ENCODE data around the gene ZC3H4.

The ZC3H4 gene

DNA sequence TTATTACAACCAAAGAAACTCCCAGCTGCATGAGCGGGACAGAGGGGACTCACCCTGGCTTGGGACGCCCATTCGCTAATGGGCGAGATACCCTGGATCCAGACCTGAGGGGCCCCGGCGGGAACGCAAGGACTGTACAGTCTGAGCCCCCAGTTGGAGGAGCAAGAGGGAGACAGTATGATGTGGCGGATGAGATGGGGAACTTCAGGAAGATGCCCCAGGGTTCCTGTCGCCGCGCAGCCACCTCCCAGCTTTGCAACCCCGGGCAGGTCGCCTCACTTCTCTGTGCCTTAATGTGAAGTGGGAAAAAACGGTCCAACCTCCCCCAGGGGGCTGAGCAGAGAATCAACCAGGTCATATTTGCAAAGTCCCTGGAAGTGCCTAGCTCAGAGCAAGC is 91.4 kb downstream of the ZC3H4 start:
- no peak; the same call in 2 of the 3 replicates for ATAC-seq
- TF ChIP-seq TOX (CRISPR knock-in tag; IDR thresholded peaks at IDR 0.05; ENCODE audit: borderline replicate concordance) (no peak), ZNF8 (CRISPR knock-in tag; IDR thresholded peaks at IDR 0.05) (no peak), ZNF70 (CRISPR knock-in tag; IDR thresholded peaks at IDR 0.05) (no peak), CSDC2 (CRISPR knock-in tag; IDR thresholded peaks at IDR 0.05) (no peak), OSR1 (CRISPR knock-in tag; IDR thresholded peaks at IDR 0.05) (no peak), ZNF565 (CRISPR knock-in tag; conservative IDR thresholded peaks at IDR 0.05; ENCODE audit: low read depth) (no peak), ZFP3 (CRISPR knock-in tag; IDR thresholded peaks at IDR 0.05) (no peak), GLIS3 (CRISPR knock-in tag; IDR thresholded peaks at IDR 0.05) (no peak), ISL1 (CRISPR knock-in tag; IDR thresholded peaks at IDR 0.05) (no peak), SNAI2 (CRISPR knock-in tag; IDR thresholded peaks at IDR 0.05) (no peak), RARB (CRISPR knock-in tag; IDR thresholded peaks at IDR 0.05) (no peak), ZC3H10 (CRISPR knock-in tag; IDR thresholded peaks at IDR 0.05) (no peak), ZFP30 (CRISPR knock-in tag; IDR thresholded peaks at IDR 0.05) (no peak), ESRRG (CRISPR knock-in tag; IDR thresholded peaks at IDR 0.05) (no peak)
- TF ChIP-seq, protein P1, sequence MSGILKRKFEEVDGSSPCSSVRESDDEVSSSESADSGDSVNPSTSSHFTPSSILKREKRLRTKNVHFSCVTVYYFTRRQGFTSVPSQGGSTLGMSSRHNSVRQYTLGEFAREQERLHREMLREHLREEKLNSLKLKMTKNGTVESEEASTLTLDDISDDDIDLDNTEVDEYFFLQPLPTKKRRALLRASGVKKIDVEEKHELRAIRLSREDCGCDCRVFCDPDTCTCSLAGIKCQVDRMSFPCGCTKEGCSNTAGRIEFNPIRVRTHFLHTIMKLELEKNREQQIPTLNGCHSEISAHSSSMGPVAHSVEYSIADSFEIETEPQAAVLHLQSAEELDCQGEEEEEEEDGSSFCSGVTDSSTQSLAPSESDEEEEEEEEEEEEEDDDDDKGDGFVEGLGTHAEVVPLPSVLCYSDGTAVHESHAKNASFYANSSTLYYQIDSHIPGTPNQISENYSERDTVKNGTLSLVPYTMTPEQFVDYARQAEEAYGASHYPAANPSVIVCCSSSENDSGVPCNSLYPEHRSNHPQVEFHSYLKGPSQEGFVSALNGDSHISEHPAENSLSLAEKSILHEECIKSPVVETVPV (CRISPR knock-in tag; IDR thresholded peaks at IDR 0.05): no peak
- TF ChIP-seq, protein P2, sequence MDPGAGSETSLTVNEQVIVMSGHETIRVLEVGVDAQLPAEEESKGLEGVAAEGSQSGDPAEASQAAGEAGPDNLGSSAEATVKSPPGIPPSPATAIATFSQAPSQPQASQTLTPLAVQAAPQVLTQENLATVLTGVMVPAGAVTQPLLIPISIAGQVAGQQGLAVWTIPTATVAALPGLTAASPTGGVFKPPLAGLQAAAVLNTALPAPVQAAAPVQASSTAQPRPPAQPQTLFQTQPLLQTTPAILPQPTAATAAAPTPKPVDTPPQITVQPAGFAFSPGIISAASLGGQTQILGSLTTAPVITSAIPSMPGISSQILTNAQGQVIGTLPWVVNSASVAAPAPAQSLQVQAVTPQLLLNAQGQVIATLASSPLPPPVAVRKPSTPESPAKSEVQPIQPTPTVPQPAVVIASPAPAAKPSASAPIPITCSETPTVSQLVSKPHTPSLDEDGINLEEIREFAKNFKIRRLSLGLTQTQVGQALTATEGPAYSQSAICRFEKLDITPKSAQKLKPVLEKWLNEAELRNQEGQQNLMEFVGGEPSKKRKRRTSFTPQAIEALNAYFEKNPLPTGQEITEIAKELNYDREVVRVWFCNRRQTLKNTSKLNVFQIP (CRISPR knock-in tag; IDR thresholded peaks at IDR 0.05; ENCODE audit: borderline replicate concordance, low read depth): no peak
- TF ChIP-seq, protein P3, sequence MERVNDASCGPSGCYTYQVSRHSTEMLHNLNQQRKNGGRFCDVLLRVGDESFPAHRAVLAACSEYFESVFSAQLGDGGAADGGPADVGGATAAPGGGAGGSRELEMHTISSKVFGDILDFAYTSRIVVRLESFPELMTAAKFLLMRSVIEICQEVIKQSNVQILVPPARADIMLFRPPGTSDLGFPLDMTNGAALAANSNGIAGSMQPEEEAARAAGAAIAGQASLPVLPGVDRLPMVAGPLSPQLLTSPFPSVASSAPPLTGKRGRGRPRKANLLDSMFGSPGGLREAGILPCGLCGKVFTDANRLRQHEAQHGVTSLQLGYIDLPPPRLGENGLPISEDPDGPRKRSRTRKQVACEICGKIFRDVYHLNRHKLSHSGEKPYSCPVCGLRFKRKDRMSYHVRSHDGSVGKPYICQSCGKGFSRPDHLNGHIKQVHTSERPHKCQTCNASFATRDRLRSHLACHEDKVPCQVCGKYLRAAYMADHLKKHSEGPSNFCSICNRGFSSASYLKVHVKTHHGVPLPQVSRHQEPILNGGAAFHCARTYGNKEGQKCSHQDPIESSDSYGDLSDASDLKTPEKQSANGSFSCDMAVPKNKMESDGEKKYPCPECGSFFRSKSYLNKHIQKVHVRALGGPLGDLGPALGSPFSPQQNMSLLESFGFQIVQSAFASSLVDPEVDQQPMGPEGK (CRISPR knock-in tag; IDR thresholded peaks at IDR 0.05; ENCODE audit: borderline replicate concordance): no peak
- TF ChIP-seq, protein P4, sequence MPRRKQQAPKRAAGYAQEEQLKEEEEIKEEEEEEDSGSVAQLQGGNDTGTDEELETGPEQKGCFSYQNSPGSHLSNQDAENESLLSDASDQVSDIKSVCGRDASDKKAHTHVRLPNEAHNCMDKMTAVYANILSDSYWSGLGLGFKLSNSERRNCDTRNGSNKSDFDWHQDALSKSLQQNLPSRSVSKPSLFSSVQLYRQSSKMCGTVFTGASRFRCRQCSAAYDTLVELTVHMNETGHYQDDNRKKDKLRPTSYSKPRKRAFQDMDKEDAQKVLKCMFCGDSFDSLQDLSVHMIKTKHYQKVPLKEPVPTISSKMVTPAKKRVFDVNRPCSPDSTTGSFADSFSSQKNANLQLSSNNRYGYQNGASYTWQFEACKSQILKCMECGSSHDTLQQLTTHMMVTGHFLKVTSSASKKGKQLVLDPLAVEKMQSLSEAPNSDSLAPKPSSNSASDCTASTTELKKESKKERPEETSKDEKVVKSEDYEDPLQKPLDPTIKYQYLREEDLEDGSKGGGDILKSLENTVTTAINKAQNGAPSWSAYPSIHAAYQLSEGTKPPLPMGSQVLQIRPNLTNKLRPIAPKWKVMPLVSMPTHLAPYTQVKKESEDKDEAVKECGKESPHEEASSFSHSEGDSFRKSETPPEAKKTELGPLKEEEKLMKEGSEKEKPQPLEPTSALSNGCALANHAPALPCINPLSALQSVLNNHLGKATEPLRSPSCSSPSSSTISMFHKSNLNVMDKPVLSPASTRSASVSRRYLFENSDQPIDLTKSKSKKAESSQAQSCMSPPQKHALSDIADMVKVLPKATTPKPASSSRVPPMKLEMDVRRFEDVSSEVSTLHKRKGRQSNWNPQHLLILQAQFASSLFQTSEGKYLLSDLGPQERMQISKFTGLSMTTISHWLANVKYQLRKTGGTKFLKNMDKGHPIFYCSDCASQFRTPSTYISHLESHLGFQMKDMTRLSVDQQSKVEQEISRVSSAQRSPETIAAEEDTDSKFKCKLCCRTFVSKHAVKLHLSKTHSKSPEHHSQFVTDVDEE (CRISPR knock-in tag; IDR thresholded peaks at IDR 0.05): no peak
- TF ChIP-seq, protein P5, sequence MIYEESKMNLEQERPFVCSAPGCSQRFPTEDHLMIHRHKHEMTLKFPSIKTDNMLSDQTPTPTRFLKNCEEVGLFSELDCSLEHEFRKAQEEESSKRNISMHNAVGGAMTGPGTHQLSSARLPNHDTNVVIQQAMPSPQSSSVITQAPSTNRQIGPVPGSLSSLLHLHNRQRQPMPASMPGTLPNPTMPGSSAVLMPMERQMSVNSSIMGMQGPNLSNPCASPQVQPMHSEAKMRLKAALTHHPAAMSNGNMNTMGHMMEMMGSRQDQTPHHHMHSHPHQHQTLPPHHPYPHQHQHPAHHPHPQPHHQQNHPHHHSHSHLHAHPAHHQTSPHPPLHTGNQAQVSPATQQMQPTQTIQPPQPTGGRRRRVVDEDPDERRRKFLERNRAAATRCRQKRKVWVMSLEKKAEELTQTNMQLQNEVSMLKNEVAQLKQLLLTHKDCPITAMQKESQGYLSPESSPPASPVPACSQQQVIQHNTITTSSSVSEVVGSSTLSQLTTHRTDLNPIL (CRISPR knock-in tag; IDR thresholded peaks at IDR 0.05; ENCODE audit: low read depth): no peak

DNA sequence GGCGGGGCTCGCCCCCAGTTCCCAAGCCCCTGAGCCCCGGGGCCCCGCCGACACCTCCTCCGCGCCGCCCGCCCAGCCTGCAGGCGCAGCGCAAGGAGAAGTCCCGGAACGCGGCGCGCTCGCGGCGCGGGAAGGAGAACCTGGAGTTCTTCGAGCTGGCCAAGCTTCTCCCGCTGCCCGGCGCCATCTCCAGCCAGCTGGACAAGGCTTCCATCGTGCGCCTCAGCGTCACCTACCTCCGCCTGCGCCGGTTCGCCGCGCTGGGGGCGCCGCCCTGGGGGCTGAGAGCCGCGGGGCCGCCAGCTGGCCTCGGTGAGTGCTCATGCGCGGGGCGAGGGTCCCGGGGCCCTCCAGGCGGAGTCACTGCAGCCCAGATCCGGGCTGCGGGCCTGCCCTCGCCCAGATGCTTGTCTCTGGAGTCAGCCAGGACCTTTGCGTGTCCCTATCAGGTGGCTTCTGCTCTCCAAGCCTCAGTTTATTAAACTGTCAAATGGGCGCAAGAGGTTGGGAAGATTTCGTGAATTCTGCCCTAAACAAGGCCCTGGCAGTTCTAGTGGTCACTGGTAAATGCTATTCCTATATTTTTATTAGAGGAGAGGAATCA is 91.9 kb downstream of the ZC3H4 start:
- TF ChIP-seq PPARA (CRISPR knock-in tag; IDR thresholded peaks at IDR 0.05; ENCODE audit: borderline replicate concordance) (no peak), ESRRG (CRISPR knock-in tag; IDR thresholded peaks at IDR 0.05) (no peak), OSR1 (CRISPR knock-in tag; IDR thresholded peaks at IDR 0.05) (no peak), ZFP30 (CRISPR knock-in tag; IDR thresholded peaks at IDR 0.05) (no peak), ZNF8 (CRISPR knock-in tag; IDR thresholded peaks at IDR 0.05) (no peak), SNAI2 (CRISPR knock-in tag; IDR thresholded peaks at IDR 0.05) (no peak), TCF4 (CRISPR knock-in tag; IDR thresholded peaks at IDR 0.05; ENCODE audit: borderline replicate concordance) (no peak)
- TF ChIP-seq, protein P3 (CRISPR knock-in tag; IDR thresholded peaks at IDR 0.05; ENCODE audit: borderline replicate concordance): no peak
- TF ChIP-seq, protein P5 (CRISPR knock-in tag; IDR thresholded peaks at IDR 0.05; ENCODE audit: low read depth): no peak
- TF ChIP-seq, protein P1 (CRISPR knock-in tag; IDR thresholded peaks at IDR 0.05): no peak
- ATAC-seq: peak; percentile 37
